HCT116 (cell line): ENCODE data around the gene EFCAB13.
"Not testable (repeated sequence)": the region's sequence is repeated elsewhere in the genome, so short reads cannot be mapped to it uniquely, and the experiment has no call there.

Experiments
- POLR2A ChIP-seq: IDR thresholded peaks from 2 replicates; pipeline ENCODE4 v1.7.0; 2011; ENCODE audit warnings: borderline replicate concordance; ENCODE audit not compliant: insufficient read depth, insufficient read length; ENCODE audit errors: extremely low read depth
- YY1 ChIP-seq: IDR thresholded peaks from 2 replicates; pipeline ENCODE4 v1.6.1; 2011; ENCODE audit warnings: low read length, low read depth, moderate library complexity, mild to moderate bottlenecking; ENCODE audit not compliant: insufficient replicate concordance; ENCODE audit errors: extremely low read depth
- TF ChIP-seq, protein P1 (sequence below): IDR thresholded peaks from 2 replicates; pipeline ENCODE4 v1.6.1; 2012; ENCODE audit warnings: low read depth
- TF ChIP-seq, protein P2 (sequence below), 3 experiments: fragments of 200-600 bp in 1 of 3; sonication (generic) in 1 of 3; IDR thresholded peaks in 2 of 3; conservative IDR thresholded peaks in 1 of 3; 2 replicates each; pipeline ENCODE4 v1.5.1; 2012 to 2017; ENCODE audit warnings: low read depth in 2 of 3, low read length in 2 of 3, antibody characterized with exemption in 1 of 3, borderline replicate concordance in 1 of 3, control low read depth in 1 of 3, mild to moderate bottlenecking in 1 of 3, mixed read lengths in 1 of 3, mixed run types in 1 of 3, moderate library complexity in 1 of 3; ENCODE audit not compliant: insufficient read depth in 1 of 3
- TF ChIP-seq, protein P3 (sequence below): IDR thresholded peaks from 2 replicates; pipeline ENCODE4 v1.6.1; 2012

DNA sequence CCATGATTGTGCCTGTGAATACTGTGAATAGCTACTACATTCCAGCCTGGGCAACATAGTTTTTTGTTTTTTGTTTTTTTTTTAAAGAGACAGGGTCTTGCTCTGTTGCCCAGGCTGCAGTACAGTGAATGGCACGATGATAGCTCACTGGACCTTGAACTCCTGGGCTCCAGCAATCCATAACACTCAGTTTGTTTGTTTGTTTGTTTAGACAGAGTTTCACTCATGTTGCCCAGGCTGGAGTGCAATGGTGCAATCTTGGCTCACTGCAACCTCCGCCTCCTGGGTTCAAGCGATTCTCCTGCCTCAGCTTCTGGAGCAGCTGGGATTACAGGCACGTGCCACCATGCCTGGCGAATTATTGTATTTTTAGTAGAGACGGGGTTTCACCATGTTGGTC is 148.3 kb downstream of the EFCAB13 start:
- TF ChIP-seq, protein P1, sequence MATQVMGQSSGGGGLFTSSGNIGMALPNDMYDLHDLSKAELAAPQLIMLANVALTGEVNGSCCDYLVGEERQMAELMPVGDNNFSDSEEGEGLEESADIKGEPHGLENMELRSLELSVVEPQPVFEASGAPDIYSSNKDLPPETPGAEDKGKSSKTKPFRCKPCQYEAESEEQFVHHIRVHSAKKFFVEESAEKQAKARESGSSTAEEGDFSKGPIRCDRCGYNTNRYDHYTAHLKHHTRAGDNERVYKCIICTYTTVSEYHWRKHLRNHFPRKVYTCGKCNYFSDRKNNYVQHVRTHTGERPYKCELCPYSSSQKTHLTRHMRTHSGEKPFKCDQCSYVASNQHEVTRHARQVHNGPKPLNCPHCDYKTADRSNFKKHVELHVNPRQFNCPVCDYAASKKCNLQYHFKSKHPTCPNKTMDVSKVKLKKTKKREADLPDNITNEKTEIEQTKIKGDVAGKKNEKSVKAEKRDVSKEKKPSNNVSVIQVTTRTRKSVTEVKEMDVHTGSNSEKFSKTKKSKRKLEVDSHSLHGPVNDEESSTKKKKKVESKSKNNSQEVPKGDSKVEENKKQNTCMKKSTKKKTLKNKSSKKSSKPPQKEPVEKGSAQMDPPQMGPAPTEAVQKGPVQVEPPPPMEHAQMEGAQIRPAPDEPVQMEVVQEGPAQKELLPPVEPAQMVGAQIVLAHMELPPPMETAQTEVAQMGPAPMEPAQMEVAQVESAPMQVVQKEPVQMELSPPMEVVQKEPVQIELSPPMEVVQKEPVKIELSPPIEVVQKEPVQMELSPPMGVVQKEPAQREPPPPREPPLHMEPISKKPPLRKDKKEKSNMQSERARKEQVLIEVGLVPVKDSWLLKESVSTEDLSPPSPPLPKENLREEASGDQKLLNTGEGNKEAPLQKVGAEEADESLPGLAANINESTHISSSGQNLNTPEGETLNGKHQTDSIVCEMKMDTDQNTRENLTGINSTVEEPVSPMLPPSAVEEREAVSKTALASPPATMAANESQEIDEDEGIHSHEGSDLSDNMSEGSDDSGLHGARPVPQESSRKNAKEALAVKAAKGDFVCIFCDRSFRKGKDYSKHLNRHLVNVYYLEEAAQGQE: not testable (repeated sequence)
- TF ChIP-seq, protein P2, sequence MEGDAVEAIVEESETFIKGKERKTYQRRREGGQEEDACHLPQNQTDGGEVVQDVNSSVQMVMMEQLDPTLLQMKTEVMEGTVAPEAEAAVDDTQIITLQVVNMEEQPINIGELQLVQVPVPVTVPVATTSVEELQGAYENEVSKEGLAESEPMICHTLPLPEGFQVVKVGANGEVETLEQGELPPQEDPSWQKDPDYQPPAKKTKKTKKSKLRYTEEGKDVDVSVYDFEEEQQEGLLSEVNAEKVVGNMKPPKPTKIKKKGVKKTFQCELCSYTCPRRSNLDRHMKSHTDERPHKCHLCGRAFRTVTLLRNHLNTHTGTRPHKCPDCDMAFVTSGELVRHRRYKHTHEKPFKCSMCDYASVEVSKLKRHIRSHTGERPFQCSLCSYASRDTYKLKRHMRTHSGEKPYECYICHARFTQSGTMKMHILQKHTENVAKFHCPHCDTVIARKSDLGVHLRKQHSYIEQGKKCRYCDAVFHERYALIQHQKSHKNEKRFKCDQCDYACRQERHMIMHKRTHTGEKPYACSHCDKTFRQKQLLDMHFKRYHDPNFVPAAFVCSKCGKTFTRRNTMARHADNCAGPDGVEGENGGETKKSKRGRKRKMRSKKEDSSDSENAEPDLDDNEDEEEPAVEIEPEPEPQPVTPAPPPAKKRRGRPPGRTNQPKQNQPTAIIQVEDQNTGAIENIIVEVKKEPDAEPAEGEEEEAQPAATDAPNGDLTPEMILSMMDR (IDR thresholded peaks at IDR 0.05 in 2 of 3, conservative IDR thresholded peaks at IDR 0.05 in 1 of 3; ENCODE audit: borderline replicate concordance in 1 of 3, insufficient read depth in 1 of 3, low read depth in 2 of 3, low read length in 2 of 3): not testable (repeated sequence)
- TF ChIP-seq POLR2A, YY1: not testable (repeated sequence)
- TF ChIP-seq, protein P3, sequence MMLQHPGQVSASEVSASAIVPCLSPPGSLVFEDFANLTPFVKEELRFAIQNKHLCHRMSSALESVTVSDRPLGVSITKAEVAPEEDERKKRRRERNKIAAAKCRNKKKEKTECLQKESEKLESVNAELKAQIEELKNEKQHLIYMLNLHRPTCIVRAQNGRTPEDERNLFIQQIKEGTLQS: not testable (repeated sequence)
